HG02571 (cell line): ENCODE data around the gene PLB1.

Source experiments
- ATAC-seq: cut with Tn5 transposase; IDR thresholded peaks from one replicate; pipeline ENCODE4 v1.9.1; 2021; ENCODE audit warnings: mild to moderate bottlenecking, moderate library complexity; ENCODE audit not compliant: unreplicated experiment

Gene PLB1

DNA sequence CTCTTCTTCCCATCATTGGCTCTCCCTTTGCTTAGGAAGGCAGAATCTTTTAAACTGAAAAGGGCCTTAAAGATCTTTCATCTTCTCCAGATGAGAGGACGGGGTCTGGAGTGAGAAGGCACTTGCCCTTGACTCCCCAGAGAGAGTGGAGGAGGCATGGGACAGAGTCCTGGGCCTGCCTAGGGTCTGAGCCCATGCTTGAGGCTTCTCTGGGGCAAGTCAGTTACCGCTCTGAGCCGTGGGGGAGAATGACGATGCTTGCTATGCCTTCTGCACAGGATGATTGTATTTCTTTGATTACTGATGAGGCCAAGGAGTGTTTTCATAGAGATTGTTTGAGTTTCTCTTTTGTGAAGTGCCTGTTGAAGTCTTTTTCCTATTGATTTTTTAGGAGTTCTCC, 921 bp downstream of the PLB1 start:
- ATAC-seq: no peak

DNA sequence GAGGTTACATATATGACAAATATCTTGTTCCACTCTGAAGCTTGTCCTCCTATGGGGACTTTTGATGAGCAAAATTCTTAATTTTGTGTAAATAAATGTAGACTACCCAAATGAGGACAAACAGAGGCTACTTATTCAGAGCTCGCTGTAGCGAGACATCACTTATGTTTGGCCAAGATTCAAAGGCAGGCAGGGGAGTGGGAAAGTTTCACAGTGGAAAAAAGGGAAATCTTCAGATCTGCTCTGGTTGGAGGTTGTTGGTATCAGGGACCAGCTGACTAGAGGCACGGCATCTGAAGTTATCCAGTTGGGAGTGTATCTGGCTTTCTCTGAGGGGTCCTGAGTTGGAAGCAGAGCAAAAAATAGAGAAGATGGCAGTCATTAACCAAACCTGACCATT, 1.3 kb downstream of the PLB1 start:
- ATAC-seq: no peak

DNA sequence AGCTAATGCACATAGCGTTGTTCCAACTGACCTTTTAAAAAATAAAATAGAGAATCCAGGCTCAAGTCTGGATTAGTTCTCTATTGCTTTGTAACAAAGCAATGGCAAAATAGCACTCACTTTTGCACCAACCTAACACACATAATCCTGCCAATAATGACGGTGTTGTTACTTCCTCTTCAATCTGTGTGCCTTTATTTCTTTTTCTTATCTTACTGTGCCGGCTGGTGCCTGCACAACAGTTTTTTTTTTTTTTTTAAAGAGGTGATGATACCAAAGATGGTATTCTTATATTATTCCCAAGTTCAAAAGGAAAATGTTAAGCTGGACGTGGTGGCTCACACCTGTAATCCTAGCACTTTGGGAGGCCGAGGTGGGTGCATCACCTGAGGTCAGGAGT, 3.4 kb downstream of the PLB1 start:
- ATAC-seq: no peak

DNA sequence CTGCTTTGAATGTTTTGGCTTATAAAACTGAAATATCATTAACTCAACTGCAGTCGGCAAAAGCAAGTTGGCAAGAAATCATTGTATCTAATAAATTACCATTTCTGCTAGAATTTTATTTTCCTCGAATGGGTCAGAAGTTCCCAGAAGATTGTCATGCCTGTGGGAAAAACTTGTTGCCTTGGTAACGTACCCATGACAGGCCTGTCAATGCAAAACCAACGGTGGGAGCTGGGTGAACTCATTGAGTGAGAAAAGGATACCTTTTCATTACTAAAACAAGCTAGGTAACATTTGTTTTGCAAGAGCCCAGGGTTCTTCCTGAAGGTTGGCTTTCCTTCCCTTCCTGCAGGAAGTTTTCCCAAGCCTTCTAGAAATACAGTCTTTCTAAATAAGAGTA, 9.5 kb downstream of the PLB1 start:
- ATAC-seq: no peak

DNA sequence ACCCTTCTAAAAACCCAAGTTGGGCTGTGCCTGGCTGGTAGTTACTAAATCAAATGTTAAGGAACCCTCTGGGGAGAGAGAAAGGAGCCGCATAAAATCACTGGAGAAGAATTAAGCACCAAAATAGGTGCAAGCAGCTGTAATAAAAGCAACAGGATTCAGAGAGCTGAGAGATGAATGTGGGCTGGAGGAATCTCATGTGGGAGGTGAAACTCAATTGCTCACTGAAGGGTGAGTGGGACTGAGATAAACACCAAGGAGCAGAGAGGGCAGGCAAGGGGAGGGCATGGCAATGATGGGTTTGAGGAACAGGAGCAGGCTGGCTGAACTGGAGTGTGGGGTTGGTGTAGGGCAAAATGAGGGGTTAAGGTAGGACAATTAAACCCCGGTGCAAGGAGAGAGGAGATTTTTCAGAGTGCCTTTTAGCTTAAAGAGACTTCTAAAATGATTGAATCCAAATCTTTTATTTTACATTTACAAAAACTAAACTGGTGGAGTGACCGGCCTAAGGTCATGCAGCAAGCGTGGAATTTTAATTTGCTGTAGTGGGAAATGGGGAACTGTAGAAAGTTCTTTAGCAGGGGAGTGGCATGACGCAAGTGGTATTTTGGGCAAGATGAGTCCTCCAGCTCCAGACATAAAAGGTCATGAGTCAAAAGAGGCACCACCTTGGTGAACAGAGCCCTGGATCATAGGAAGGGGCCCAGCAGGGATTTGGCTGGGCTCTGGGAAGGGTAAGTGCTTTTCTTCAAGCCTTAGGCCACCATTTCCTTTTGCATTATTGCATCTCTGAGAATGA, 10.5 kb downstream of the PLB1 start:
- ATAC-seq: no peak

DNA sequence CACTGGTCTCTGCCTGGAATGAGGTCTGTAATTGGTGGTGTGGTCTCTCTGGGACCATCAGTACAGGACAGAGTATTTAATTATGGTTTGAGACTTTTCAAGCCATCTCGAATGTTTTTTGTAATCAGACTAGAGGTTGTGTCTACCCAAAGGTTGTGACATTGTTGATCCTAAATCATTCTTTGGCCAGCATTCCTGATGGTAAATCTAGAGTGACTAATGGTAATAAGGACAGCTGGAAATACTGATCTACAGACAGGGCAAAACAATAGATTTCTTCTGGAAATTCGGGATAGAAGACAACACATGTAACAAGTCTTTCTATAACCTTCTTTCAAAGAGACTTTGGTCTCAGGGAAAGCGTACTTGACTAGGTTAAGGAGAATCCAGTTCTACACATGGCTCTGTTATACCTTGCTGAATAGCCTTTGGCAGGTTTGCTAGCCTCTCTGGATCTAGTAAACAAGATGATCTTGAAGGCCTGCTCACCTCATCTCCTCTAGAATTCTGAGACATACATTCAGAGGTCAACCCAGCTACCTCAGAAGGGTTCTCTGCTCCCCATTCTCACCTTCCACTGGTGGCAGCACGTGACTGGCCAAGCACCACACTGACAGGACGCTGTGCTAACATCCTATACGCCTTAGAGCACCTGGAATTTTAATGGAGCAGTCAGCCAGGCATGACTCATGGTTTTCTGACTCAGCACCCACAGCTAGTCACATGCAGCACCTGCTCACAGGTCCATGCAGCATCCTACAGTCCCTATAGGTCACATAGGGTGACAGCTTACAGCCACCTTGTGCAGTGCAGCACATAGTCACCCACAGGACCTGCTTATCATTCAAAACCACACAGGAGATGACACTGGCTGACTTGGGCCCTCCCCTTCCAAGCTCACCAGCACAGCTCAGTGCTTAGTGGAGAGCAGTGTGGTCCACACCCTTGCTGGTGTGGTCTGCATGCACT, 12.2 kb downstream of the PLB1 start:
- ATAC-seq: no peak

DNA sequence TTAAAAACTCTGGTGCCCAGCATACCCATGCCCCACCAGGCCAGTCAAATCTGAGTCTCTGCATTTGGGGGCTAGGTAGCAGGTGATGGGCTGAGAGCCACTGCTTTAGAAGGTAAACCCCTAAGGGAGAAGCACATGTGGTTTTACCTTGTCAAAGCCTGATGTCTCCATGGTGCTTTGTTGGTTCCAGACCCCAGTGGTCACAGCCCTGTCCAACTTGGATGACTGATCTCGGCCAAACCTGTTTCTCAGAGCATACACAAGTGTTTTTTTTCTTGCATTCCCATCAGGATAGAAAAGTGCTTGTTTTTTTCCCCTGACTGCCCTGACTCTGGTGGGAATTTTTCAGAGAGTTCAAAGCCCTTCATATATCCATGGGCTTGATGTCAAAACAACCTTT, 13.5 kb downstream of the PLB1 start:
- ATAC-seq: no peak

DNA sequence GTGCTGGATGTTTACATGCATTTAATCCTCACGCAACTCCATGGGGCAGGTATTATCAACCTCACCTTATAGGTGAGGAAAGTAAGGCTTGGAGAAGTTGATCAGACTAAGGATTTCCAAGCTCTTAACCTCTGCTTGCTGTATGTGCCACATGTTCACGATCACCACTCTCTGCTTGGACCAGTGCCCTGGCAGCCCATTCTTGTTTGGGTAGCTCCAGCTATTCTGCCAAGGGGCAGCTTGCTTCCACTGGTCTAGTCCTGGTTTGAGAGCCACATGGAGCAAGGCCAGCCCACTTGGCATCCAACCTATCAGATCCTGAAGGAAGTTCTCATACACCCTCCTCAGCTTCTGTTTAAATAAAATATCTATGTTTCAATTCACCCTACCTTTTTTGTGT, 14.3 kb downstream of the PLB1 start:
- ATAC-seq: no peak

DNA sequence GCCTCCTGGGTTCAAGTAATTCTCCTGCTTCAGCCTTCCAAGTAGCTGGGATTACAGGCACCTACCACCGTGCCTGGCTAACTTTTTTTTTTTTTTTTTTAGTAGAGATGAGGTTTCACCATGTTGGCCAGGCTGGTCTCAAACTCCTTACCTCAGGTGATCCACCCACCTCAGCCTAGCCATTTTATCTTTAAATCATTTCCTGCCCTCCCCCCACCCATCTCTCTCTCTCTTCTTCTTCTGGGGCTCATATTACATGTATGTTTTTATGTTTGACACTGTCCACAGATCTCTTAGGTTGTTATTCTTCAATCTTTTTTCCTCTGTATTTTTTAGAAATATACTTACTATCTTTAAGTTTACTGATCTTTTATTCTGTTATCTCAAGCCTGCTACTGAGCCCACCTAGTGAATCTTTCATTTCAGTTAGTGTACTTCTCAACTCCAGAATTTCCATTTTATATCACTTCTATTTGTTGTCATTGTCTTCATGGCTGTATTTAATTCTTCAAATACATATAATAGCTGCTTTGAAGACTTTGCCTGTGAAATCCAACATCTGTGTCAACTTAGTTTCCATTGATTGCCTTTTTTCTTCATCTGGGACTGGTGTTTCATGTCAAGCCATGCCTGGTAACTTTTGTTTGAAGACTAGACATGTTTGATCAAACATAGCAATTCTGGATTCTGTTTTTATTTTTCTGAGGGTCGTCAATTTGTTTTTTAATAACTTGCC, 16.2 kb downstream of the PLB1 start:
- ATAC-seq: no peak

DNA sequence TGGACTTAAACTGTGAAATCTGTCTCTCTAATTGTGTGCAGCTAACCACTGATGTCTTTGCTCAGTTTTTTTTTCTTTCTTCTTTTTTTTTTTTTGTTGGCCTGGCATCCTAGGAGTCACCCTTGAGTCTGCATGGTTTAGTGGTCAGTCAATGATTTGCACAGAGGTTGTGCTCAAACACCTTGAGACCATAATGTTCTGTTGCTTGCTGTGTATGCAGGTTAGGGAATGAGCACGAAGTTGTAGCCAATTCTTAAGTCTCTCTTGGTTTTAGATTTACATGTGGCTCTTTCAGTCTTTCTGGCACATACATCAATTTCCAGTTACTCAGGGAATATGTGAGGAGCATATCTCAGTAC, 16.7 kb downstream of the PLB1 start:
- no peak for ATAC-seq

DNA sequence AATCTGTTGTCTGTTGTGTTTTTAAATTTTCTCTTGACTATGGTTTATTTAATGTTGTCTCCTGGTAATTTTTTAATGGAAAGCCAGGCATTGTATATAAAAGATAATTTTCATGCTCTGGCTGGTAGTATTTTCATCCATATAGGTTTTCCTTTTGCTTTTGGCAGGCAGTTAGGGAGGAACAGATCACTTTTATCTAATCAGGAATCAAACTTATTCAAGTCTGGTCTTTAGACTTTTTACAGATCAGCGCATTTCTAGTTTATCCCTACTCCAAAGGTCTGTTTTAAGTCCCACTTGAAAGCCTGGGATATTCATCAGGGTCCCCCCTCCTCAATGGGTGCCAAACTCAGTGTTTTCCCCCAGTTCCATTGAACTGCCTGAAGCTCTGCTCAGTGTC, 17.2 kb downstream of the PLB1 start:
- ATAC-seq: no peak

DNA sequence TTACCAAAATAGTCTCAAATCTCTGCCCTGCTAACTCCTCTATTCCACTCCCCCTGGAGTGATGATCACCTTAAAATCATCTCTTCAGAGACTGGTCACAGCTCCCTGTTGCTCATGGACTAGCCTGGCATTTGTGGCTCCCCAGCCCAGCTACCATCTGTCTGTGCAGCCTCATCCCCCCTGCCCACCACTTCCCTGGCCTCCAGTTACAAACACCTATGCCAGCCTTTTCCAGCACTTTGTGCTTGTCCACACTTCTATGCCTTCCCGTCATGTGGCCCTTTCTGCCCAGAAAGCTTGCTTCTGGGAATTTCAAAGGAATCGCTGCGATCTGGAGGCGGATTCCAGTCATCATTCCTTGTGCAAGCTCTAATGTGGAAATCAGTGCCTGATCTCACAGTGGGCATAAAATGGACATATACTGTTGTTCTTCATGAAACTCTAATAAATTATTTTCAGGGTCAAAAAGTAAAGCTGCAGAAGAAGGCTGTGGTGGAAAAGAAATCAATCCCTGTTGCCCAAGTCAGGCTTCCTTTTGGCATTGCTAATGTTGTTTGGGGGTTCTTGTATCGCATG, 19.4 kb downstream of the PLB1 start:
- ATAC-seq: no peak

DNA sequence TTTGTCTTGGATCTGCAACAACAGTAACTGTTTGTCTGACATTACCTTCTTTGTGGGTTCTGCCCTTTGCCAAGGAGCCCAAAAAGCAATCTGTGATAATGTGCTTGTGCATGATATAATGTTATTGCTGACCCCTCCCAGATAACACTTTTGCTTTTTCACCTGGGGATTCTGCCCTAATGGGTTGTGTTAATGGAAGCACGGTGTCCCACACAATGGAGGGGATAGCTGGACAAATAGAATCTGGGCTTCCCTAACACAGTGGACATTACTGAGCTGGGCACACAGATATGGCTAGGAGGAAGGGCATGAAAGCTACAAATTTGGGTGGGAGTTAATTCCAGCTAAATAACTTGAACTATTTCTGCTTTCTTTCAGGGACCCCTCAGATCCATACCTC, 20.6 kb downstream of the PLB1 start:
- no peak for ATAC-seq

DNA sequence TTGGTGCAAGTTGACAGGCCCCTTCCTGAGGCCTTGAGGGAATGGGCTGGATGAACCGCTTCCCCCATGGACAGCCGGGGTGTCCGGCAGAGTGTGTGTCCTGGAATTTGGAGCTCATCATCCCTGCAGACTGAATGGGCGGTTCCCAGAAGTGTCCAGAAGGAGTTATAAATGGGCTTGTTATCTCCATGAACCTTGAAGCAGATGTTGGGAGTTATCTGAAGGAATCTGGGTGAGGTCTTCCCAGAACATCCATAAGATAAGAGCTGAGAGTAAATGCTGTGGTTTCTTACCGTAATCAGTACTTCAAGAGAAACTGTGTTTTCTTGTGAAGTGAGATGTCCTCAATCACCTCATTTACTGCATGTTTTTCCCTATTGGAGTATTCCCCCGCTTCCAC, 21.1 kb downstream of the PLB1 start:
- no peak for ATAC-seq

DNA sequence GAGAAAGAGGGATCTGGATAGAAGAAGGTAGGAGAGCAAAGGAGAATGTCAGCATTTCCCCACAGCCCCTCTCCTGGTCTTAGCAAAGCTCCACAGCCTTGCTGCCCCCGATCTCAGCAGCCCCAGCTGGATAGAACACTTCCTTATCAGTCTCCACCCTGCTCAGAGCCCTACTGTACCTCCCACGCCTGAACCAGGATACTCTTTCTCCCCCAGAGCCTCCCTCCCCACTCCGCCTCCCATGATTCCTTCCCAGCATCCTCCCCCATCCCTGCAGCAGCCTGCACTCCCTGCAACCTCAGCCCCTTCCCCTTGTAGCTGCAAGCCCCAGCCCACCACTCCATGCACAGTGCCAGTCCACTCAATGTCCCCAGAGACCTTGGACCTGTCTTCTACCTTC, 25.8 kb downstream of the PLB1 start:
- ATAC-seq: no peak

DNA sequence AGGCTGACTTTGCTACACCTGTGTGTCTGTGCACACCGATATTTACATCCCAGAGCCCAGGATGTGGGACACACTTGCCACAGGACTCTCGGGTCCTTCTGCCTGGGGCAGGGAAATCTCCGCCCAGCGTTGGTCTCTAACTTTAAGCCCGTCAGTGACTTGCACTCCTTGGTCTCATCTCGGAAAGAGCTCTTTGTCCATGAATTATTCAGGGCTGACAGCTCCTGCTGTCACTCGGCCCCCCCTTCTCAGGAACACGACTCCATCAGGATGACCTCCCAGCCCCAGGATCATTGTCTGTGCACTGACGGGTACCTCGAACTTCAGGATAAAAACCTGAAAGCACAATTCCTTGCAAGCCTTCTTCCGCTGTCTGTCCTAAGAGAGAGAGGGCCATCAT, 26.6 kb downstream of the PLB1 start:
- no peak for ATAC-seq

DNA sequence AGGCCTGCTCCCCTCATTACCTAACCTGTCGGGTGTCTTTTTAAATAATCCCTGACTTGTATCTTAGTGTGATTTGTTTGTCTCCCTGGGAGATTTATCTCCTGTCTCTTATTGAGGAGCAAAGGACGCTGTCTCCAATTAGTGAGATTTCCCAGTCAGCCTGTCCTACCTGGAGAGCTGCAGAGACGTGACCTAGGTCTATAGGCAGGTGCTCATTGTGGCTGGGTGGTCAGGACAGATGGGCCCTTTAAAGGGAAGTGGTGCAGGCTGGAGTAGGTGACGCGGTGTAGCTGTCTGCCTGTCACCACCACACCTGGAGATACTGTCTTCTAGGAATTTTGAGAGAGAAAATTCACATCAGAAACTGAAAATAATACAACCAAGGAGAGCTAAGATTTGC, 28.0 kb downstream of the PLB1 start:
- ATAC-seq: no peak

DNA sequence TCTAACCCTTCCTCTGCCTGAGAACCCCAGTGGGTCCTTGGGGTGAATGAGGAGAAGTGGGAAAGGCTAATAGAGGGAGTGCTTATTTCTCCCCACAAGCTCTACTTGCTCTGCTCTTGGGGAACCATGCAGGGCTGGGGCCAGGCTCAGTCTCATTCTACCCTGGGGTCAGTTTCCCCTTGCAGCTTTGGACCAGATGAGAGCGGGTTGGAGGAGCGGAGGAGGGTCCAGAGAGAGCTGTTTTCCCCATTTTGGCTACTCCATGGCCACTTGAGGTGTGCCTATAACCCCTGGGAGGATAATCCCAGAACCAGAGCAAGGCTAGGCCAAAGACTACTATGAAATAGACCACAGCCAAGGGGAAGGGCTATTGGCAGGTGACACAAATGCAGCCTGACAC, 29.6 kb downstream of the PLB1 start:
- no peak for ATAC-seq

DNA sequence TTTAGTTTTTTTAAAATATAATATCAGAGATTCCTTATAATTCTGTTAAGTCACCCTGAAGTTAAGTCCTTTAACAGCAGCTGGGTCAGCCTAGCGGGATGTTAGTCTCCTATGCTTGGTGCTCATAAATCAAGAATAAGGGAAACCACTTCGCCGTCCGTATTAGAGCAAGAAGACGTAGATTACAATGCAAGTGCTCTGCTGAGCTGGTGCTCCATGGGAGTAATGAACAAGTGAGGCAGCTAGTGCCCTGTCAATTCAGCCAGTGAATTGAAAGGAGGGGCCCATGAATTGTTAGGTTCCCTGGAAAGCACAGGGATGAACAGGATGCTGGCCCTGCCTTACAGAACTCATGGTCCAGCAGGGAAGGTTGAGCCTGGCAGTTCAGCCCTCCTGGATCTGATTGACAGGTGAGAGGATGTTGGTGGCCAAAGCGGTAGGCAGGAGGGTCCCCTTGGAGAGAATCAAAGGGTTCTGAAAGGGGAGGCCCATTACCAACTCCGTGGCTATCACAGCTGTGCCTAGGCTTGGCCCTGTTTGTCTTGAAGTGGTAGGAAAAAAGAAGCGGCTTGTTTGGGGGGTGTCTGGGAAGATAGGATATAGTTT, 30.8 kb downstream of the PLB1 start:
- ATAC-seq: no peak

DNA sequence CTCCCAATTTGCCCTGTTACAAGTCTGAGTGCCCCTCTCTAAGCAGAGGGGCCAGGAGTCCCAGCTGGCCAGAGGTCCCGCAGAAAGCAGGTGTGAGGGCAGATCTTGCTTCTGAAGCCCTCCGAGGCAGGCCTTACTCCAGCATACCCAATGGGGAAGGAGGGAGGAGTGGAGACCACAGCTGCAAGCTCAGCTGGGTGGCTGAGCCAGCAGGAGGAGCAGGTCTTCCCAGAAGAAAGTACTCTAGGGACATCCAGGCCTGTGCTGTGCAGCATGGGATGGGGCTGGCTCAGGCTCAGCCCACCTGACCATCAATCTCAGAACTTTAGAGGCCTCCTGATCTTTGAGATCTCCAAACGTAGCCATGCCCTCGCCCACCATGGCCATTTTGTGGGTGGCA, 31.3 kb downstream of the PLB1 start:
- ATAC-seq: no peak

DNA sequence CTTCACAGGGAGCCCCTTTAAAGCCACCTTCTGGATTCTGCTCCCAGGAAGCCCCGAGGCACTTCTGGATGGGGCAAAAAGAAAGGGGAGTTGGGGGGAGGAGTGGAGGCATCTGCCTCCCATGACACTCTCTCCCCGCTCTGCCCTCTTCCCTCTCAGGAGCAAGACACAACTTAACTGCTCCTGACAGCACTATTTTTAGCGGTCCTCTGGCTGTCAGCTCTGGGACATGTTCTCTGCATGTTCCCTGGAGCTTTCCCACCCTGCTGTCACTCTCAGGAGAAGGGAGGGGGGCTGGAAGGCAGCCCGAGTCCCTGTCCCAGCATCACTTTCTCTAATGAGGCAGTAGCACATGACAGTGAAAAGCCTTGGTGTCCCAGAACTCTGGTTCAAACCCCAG, 32.3 kb downstream of the PLB1 start:
- ATAC-seq: no peak
